HepG2 (cell line): ENCODE results near the gene TLE7. TPM values are rescaled to one million over a fixed set of nuclear protein-coding genes. Genes with fewer than 3 reads are reported as not detected.

Experiments used
- AKAP8 ChIP-seq: sonication (generic); formaldehyde crosslinking; IDR thresholded peaks from 2 replicates; pipeline ENCODE4 v1.5.1; 2020; ENCODE audit warnings: mild to moderate bottlenecking, missing genetic modification reagents
- CENPT ChIP-seq: sonication (generic); formaldehyde crosslinking; IDR thresholded peaks from 2 replicates; pipeline ENCODE4 v1.8.0; 2022; ENCODE audit warnings: low read depth, mild to moderate bottlenecking, moderate library complexity, missing genetic modification reagents
- CHD4 ChIP-seq: fragments of 200-600 bp; sonication (generic); IDR thresholded peaks from 2 replicates; pipeline ENCODE4 v1.7.0; 2017; ENCODE audit warnings: mild to moderate bottlenecking, low read length, borderline replicate concordance
- DDIT3 ChIP-seq: sonication (generic); formaldehyde crosslinking; IDR thresholded peaks from 2 replicates; pipeline ENCODE4 v1.4.0; 2020; ENCODE audit warnings: mild to moderate bottlenecking, missing genetic modification reagents
- JDP2 ChIP-seq: sonication (generic); formaldehyde crosslinking; IDR thresholded peaks from 2 replicates; pipeline ENCODE4 v1.8.1; 2022; ENCODE audit warnings: missing genetic modification reagents, borderline replicate concordance
- KDM2A ChIP-seq: sonication (generic); formaldehyde crosslinking; IDR thresholded peaks from 2 replicates; pipeline ENCODE4 v1.4.0; 2020; ENCODE audit warnings: low read depth, missing genetic modification reagents, borderline replicate concordance
- MATR3 ChIP-seq: sonication (generic); formaldehyde crosslinking; IDR thresholded peaks from 2 replicates; pipeline ENCODE4 v1.4.0; 2020; ENCODE audit warnings: missing genetic modification reagents
- NCOA5 ChIP-seq: sonication (generic); formaldehyde crosslinking; IDR thresholded peaks from 2 replicates; pipeline ENCODE4 v1.4.0; 2020; ENCODE audit warnings: missing genetic modification reagents
- REPIN1 ChIP-seq: sonication (generic); formaldehyde crosslinking; IDR thresholded peaks from 2 replicates; pipeline ENCODE4 v1.8.0; 2022; ENCODE audit warnings: missing genetic modification reagents, low read depth, mild to moderate bottlenecking, borderline replicate concordance
- SMC3 ChIP-seq: IDR thresholded peaks from 2 replicates; pipeline ENCODE4 v1.6.1; 2011; ENCODE audit warnings: low read length, improper control_type of control experiment
- SP140L ChIP-seq: sonication (generic); formaldehyde crosslinking; IDR thresholded peaks from 2 replicates; pipeline ENCODE4 v1.4.0; 2020; ENCODE audit warnings: missing genetic modification reagents, borderline replicate concordance
- TAF1 ChIP-seq: sonication (generic); formaldehyde crosslinking; IDR thresholded peaks from 2 replicates; pipeline ENCODE4 v1.4.0; 2020; ENCODE audit warnings: missing genetic modification reagents
- ZNF281 ChIP-seq: sonication (generic); formaldehyde crosslinking; IDR thresholded peaks from 2 replicates; pipeline ENCODE4 v1.4.0; 2020; ENCODE audit warnings: missing genetic modification reagents, borderline replicate concordance
- ZNF337 ChIP-seq: sonication (generic); formaldehyde crosslinking; IDR thresholded peaks from 2 replicates; pipeline ENCODE4 v1.5.1; 2020; ENCODE audit warnings: missing genetic modification reagents, low read depth, mild to moderate bottlenecking, borderline replicate concordance
- ZNF557 ChIP-seq: sonication (generic); formaldehyde crosslinking; IDR thresholded peaks from 2 replicates; pipeline ENCODE4 v1.4.0; 2020; ENCODE audit warnings: missing genetic modification reagents
- ZNF558 ChIP-seq: sonication (generic); formaldehyde crosslinking; IDR thresholded peaks from 2 replicates; pipeline ENCODE4 v1.9.0; 2022; ENCODE audit warnings: mild to moderate bottlenecking, missing genetic modification reagents, borderline replicate concordance
- ZNF569 ChIP-seq: sonication (generic); formaldehyde crosslinking; IDR thresholded peaks from 2 replicates; pipeline ENCODE4 v1.5.0; 2020; ENCODE audit warnings: mild to moderate bottlenecking, missing genetic modification reagents, moderate library complexity, borderline replicate concordance
- polyA plus RNA-seq, 8 experiments: library from polyadenylated mRNA; depleted of rRNA in 3 of 8; stranded (reverse) in 7 of 8; unstranded in 1 of 8; fragments of >200 nt; fragmentation: Illumina TruSeq in 4 of 8; extraction: Trizol in 4 of 8; gene quantifications; 2 replicates each; pipeline versions ENCODE4 v1.2.1 to v1.2.3, GENCODE V29; 2011 to 2016; ENCODE audit warnings: low read depth in 4 of 8, missing spikeins in 1 of 8, mixed read lengths in 1 of 8; ENCODE audit not compliant: insufficient read depth in 1 of 8
- total RNA-seq, 5 experiments: library from RNA; depleted of rRNA; stranded (reverse); fragments of >200 nt; fragmentation: Illumina TruSeq; extraction: Trizol; gene quantifications; 2 replicates each; pipeline ENCODE4 v1.2.3, GENCODE V29; 2016; ENCODE audit warnings: low read depth in 1 of 5
- TF ChIP-seq, protein P1 (sequence below): sonication (generic); formaldehyde crosslinking; IDR thresholded peaks from 2 replicates; pipeline ENCODE4 v1.4.0; 2020; ENCODE audit warnings: missing genetic modification reagents
- TF ChIP-seq, protein P2 (sequence below): sonication (generic); formaldehyde crosslinking; IDR thresholded peaks from 2 replicates; pipeline ENCODE4 v1.4.0; 2020; ENCODE audit warnings: mild to moderate bottlenecking, missing genetic modification reagents
- TF ChIP-seq, protein P3 (sequence below): sonication (generic); formaldehyde crosslinking; IDR thresholded peaks from 2 replicates; pipeline ENCODE4 v1.5.0; 2020; ENCODE audit warnings: missing genetic modification reagents, mild to moderate bottlenecking, borderline replicate concordance
- TF ChIP-seq, protein P4 (sequence below): sonication (generic); formaldehyde crosslinking; IDR thresholded peaks from 2 replicates; pipeline ENCODE4 v1.8.0; 2023; ENCODE audit warnings: mild to moderate bottlenecking, missing genetic modification reagents

Gene TLE7
- total and polyA plus RNA-seq, 2 of the 13 experiments (the other 11 are each of a cell fraction or from before 2014, with no cell fraction given) = not detected

DNA sequence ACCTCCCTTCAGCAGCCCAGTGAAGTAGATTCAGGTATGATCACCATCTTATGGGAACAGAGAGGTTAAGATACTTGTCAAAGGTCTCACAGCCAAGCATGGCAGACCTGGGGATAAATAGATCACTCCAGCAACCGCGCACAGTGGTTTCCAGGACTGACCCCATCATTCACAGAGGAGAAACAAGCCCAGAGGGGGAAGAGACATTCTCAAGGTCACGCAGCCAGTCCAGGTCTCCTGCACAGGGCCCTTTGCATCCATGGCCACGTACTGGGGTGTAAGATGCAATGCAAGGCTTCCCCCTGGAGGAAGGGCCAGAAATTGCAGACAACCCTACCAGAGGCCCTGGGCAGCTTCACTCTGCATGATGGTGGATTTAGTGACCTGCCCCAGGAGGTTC is 19.9 kb downstream of the TLE7 start (continued):
- TF ChIP-seq, protein P1, sequence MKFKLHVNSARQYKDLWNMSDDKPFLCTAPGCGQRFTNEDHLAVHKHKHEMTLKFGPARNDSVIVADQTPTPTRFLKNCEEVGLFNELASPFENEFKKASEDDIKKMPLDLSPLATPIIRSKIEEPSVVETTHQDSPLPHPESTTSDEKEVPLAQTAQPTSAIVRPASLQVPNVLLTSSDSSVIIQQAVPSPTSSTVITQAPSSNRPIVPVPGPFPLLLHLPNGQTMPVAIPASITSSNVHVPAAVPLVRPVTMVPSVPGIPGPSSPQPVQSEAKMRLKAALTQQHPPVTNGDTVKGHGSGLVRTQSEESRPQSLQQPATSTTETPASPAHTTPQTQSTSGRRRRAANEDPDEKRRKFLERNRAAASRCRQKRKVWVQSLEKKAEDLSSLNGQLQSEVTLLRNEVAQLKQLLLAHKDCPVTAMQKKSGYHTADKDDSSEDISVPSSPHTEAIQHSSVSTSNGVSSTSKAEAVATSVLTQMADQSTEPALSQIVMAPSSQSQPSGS (CRISPR knock-in tag) = no peak
- TF ChIP-seq, protein P2, sequence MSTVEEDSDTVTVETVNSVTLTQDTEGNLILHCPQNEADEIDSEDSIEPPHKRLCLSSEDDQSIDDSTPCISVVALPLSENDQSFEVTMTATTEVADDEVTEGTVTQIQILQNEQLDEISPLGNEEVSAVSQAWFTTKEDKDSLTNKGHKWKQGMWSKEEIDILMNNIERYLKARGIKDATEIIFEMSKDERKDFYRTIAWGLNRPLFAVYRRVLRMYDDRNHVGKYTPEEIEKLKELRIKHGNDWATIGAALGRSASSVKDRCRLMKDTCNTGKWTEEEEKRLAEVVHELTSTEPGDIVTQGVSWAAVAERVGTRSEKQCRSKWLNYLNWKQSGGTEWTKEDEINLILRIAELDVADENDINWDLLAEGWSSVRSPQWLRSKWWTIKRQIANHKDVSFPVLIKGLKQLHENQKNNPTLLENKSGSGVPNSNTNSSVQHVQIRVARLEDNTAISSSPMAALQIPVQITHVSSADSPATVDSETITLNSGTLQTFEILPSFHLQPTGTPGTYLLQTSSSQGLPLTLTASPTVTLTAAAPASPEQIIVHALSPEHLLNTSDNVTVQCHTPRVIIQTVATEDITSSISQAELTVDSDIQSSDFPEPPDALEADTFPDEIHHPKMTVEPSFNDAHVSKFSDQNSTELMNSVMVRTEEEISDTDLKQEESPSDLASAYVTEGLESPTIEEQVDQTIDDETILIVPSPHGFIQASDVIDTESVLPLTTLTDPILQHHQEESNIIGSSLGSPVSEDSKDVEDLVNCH (CRISPR knock-in tag) = no peak
- TF ChIP-seq, protein P3, sequence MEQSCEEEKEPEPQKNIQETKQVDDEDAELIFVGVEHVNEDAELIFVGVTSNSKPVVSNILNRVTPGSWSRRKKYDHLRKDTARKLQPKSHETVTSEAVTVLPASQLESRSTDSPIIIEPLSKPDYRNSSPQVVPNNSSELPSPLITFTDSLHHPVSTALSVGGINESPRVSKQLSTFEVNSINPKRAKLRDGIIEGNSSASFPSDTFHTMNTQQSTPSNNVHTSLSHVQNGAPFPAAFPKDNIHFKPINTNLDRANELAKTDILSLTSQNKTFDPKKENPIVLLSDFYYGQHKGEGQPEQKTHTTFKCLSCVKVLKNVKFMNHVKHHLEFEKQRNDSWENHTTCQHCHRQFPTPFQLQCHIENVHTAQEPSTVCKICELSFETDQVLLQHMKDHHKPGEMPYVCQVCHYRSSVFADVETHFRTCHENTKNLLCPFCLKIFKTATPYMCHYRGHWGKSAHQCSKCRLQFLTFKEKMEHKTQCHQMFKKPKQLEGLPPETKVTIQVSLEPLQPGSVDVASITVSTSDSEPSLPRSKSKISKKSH (CRISPR knock-in tag) = 0 out of 2 replicates have a peak, but pooled peaks have one; percentile 47
- TF ChIP-seq, protein P4, sequence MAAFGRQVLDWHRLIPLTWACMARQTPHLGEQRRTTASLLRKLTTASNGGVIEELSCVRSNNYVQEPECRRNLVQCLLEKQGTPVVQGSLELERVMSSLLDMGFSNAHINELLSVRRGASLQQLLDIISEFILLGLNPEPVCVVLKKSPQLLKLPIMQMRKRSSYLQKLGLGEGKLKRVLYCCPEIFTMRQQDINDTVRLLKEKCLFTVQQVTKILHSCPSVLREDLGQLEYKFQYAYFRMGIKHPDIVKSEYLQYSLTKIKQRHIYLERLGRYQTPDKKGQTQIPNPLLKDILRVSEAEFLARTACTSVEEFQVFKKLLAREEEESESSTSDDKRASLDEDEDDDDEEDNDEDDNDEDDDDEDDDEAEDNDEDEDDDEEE = no peak
- no peak for TF ChIP-seq JDP2
- no peak for TF ChIP-seq ZNF557 (CRISPR knock-in tag)
- no peak for TF ChIP-seq DDIT3 (CRISPR knock-in tag)
- peak; percentile 44; the same call in 1 of the 2 replicates for TF ChIP-seq KDM2A (CRISPR knock-in tag)
- TF ChIP-seq ZNF558 (CRISPR knock-in tag) = no peak
- TF ChIP-seq SP140L = no peak
- TF ChIP-seq CENPT (CRISPR knock-in tag) = no peak
- no peak for TF ChIP-seq MATR3 (CRISPR knock-in tag)
- TF ChIP-seq NCOA5 (CRISPR knock-in tag) = no peak
- TF ChIP-seq AKAP8 (CRISPR knock-in tag) = no peak
- no peak for TF ChIP-seq REPIN1
- TF ChIP-seq CHD4 = no peak
- TF ChIP-seq SMC3 = peak; percentile 51
- TF ChIP-seq TAF1 = no peak
- TF ChIP-seq ZNF281 (CRISPR knock-in tag) = no peak
- TF ChIP-seq ZNF337 (CRISPR knock-in tag) = no peak
- TF ChIP-seq ZNF569 = no peak
